DOHH2 (cell line): Measurements from ENCODE around the gene PRSS8.
A peak's percentile ranks its signal among the peaks of the same experiment; 100 is the strongest.
"Not testable (repeated sequence)": the region's sequence is repeated elsewhere in the genome, so short reads cannot be mapped to it uniquely, and the experiment has no call there.

ENCODE experiments used
- H3F3A ChIP-seq: fragments of 200-600 bp; sonication (generic), shearing (Covaris generic); 2 replicates; pipeline ENCODE4 v1.6.0; 2016; ENCODE audit warnings: antibody characterized with exemption, mild to moderate bottlenecking; ENCODE audit not compliant: control insufficient read depth, insufficient read depth
- H3K27ac ChIP-seq: fragments of 200-600 bp; sonication (generic); 2 replicates; pipeline ENCODE4 v1.5.1; 2014; ENCODE audit warnings: low read depth, mild to moderate bottlenecking, low read length, moderate library complexity
- H3K27me3 ChIP-seq: fragments of 200-600 bp; sonication (generic); 2 replicates; pipeline ENCODE4 v1.6.1; 2014; ENCODE audit warnings: mild to moderate bottlenecking, low read length, mixed read lengths; ENCODE audit not compliant: control insufficient read depth
- H3K36me3 ChIP-seq: fragments of 200-600 bp; sonication (generic); 2 replicates; pipeline ENCODE4 v1.6.1; 2014; ENCODE audit warnings: mild to moderate bottlenecking, low read length, moderate library complexity, mixed read lengths; ENCODE audit not compliant: control insufficient read depth
- H3K4me1 ChIP-seq: fragments of 200-600 bp; sonication (generic); 2 replicates; pipeline ENCODE4 v1.6.1; 2014; ENCODE audit warnings: mild to moderate bottlenecking, low read length, mixed read lengths; ENCODE audit not compliant: control insufficient read depth
- H3K4me2 ChIP-seq: fragments of 200-600 bp; sonication (generic); 2 replicates; pipeline ENCODE4 v1.6.0; 2014; ENCODE audit warnings: mild to moderate bottlenecking, low read length, moderate library complexity
- H3K4me3 ChIP-seq: fragments of 200-600 bp; sonication (generic); 2 replicates; pipeline ENCODE4 v1.5.1; 2014; ENCODE audit warnings: mild to moderate bottlenecking, low read length, mixed read lengths
- H3K79me2 ChIP-seq: fragments of 200-600 bp; sonication (generic); 2 replicates; pipeline ENCODE4 v1.6.1; 2014; ENCODE audit warnings: mild to moderate bottlenecking, low read length, mixed read lengths; ENCODE audit not compliant: control insufficient read depth
- H3K9me2 ChIP-seq: fragments of 200-600 bp; sonication (generic); replicated peaks from 2 replicates; pipeline ENCODE4 v1.6.1; 2014; ENCODE audit warnings: mild to moderate bottlenecking, low read length, mixed read lengths; ENCODE audit not compliant: control insufficient read depth
- H3K9me3 ChIP-seq: fragments of 200-600 bp; sonication (generic); 2 replicates; pipeline ENCODE4 v1.6.1; 2014; ENCODE audit warnings: antibody characterized with exemption, low read length, mixed read lengths; ENCODE audit not compliant: control insufficient read depth, insufficient read depth
- H4K20me1 ChIP-seq: fragments of 200-600 bp; sonication (generic); 2 replicates; pipeline ENCODE4 v1.6.0; 2014; ENCODE audit warnings: low read depth, mild to moderate bottlenecking, antibody characterized with exemption, low read length, moderate library complexity; ENCODE audit not compliant: control insufficient read depth, insufficient read depth
- EZH2phosphoT487 ChIP-seq: fragments of 200-600 bp; sonication (generic); IDR thresholded peaks from 2 replicates; pipeline ENCODE4 v1.6.1; 2017; ENCODE audit warnings: borderline replicate concordance, mild to moderate bottlenecking, antibody characterized with exemption, low read length, moderate library complexity, mixed read lengths
- TF ChIP-seq, protein P1 (sequence below): fragments of 200-600 bp; sonication (generic); IDR thresholded peaks from one replicate; pipeline ENCODE4 v1.5.1; 2014; ENCODE audit warnings: antibody characterized with exemption, mild to moderate bottlenecking, low read depth, low read length; ENCODE audit not compliant: poor library complexity, severe bottlenecking

The PRSS8 gene

DNA sequence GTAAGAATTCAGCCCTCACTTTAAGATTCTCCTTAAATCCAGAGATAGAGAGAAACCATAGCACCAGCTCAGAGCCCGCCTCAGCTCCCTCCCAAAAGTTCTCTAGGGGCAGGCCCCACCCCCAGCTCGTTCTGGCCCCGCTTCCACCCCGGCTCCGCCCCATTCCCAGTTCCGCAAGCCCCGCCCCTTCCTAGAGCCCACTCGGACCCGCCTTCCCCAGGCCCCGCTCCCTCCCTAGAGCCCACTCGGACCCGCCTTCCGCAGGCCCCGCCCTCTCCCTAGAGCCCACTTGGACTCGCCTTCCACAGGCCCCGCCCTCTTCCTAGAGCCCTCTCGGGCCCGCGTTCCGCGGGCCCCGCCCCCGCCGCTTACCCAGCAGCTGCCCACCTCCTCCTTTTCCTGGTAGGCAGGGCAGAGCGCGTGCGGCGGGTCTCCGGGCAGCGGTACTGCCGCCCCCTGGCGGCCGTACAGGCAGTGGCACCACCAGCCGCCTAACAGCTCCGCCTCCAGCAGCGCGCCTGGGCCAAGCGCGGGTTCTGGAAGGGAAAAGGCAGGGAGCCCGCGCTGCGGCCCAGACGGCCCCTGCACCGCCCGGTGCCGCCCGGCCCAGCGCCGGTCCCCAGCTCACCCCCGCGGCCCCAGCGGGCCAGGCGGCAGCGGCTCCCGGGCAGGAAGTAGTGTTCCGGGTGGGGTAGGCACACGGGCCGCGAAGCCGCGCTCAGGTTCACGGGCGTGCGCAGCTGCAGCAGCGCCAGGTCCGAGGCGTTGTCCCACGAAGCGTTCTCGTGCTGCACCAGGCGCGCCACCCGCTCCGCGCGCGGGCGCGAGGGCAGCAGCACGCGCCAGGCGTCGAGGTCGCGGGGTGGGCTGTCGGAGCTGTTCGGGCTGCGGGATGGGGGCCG lies 6.8 kb upstream of the PRSS8 start:
- H3K4me2 ChIP-seq = peak overlapping the region; percentile 85
- H3K4me3 ChIP-seq = peak overlapping the region; percentile 72
- H3K36me3 ChIP-seq = no peaks in the 10 kb centered on the region
- no peaks in the 10 kb centered on the region for H4K20me1 ChIP-seq
- no peaks in the 10 kb centered on the region for H3K9me2 ChIP-seq
- H3K9me3 ChIP-seq = no peaks in the 10 kb centered on the region
- no peak overlapping the region for H3K27ac ChIP-seq
- no peak for TF ChIP-seq EZH2phosphoT487
- TF ChIP-seq, protein P1, sequence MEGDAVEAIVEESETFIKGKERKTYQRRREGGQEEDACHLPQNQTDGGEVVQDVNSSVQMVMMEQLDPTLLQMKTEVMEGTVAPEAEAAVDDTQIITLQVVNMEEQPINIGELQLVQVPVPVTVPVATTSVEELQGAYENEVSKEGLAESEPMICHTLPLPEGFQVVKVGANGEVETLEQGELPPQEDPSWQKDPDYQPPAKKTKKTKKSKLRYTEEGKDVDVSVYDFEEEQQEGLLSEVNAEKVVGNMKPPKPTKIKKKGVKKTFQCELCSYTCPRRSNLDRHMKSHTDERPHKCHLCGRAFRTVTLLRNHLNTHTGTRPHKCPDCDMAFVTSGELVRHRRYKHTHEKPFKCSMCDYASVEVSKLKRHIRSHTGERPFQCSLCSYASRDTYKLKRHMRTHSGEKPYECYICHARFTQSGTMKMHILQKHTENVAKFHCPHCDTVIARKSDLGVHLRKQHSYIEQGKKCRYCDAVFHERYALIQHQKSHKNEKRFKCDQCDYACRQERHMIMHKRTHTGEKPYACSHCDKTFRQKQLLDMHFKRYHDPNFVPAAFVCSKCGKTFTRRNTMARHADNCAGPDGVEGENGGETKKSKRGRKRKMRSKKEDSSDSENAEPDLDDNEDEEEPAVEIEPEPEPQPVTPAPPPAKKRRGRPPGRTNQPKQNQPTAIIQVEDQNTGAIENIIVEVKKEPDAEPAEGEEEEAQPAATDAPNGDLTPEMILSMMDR = peak; percentile 82
- no peaks in the 10 kb centered on the region for H3K27me3 ChIP-seq
- H3K79me2 ChIP-seq = no peaks in the 10 kb centered on the region
- peaks cover 15% of the 10 kb centered on the region for H3K4me1 ChIP-seq
- H3F3A ChIP-seq = no peaks in the 10 kb centered on the region

GRCh38 chr16:31141489-31142108 lies 6.1 kb upstream of the PRSS8 start:
- no peaks in the 10 kb centered on the region for H3K27me3 ChIP-seq
- no peaks in the 10 kb centered on the region for H3K79me2 ChIP-seq
- H3K9me3 ChIP-seq = no peaks in the 10 kb centered on the region
- H3K4me1 ChIP-seq = peaks cover 15% of the 10 kb centered on the region
- no peaks in the 10 kb centered on the region for H3F3A ChIP-seq
- no peak overlapping the region for H3K27ac ChIP-seq
- H3K9me2 ChIP-seq = no peaks in the 10 kb centered on the region
- no peak for TF ChIP-seq EZH2phosphoT487
- TF ChIP-seq, protein P1 = no peak
- no peaks in the 10 kb centered on the region for H4K20me1 ChIP-seq
- no peaks in the 10 kb centered on the region for H3K36me3 ChIP-seq
- H3K4me2 ChIP-seq = peak overlapping the region; percentile 37
- peak overlapping the region; percentile 30 for H3K4me3 ChIP-seq

DNA sequence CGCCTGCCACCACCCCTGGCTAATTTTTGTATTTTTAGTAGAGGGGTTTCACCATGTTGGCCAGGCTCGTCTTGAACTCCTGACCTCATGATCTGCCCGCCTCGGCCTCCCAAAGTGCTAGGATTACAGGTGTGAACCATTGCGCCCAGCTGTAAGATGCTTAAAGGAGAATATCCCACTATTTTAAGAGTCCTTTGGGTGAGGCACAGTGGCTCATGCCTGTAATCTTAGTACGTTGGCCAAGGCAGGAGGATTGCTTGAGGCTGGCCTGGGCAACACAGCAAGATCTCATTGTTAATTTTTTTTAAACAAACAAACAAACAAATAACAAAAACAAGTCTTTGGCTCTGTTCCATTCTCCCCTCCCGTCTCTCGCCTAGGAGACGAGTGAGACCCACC lies 5.5 kb upstream of the PRSS8 start:
- H3K4me3 ChIP-seq, H3K79me2 ChIP-seq, H3K9me2 ChIP-seq, H3K36me3 ChIP-seq, H4K20me1 ChIP-seq, H3K27ac ChIP-seq, H3F3A ChIP-seq, H3K9me3 ChIP-seq, H3K27me3 ChIP-seq, H3K4me2 ChIP-seq: not testable (repeated sequence)
- H3K4me1 ChIP-seq = peaks cover 15% of the 10 kb centered on the region
